GM19099 (cell line): ENCODE measurements around the gene NEK10.

Experiments
- POLR2A ChIP-seq: IDR thresholded peaks from 3 replicates; pipeline ENCODE4 v1.6.1; 2011; ENCODE audit warnings: low read depth; ENCODE audit not compliant: insufficient read length; ENCODE audit errors: extremely low read depth

NEK10 gene

GRCh38 chr3:27239951-27240350 lies 129.2 kb downstream of the NEK10 start:
- TF ChIP-seq POLR2A, result no peak

GRCh38 chr3:27228805-27229204 lies 140.4 kb downstream of the NEK10 start:
- TF ChIP-seq POLR2A, result no peak

GRCh38 chr3:27224197-27224596 lies 145.0 kb downstream of the NEK10 start:
- TF ChIP-seq POLR2A, result no peak

- no peak for TF ChIP-seq POLR2A
Observed at GRCh38 chr3:27221264-27221932, 147.8 kb downstream of the NEK10 start.

GRCh38 chr3:27220166-27220565 lies 149.0 kb downstream of the NEK10 start:
- TF ChIP-seq POLR2A, result no peak

- no peak for TF ChIP-seq POLR2A
Observed at GRCh38 chr3:27219127-27219845, 149.9 kb downstream of the NEK10 start.

- TF ChIP-seq POLR2A, result no peak
Observed at GRCh38 chr3:27216955-27217552, 152.1 kb downstream of the NEK10 start.

- no peak for TF ChIP-seq POLR2A
Observed at GRCh38 chr3:27216295-27216855, 152.8 kb downstream of the NEK10 start.

- no peak for TF ChIP-seq POLR2A
Observed at GRCh38 chr3:27213450-27213849, 155.7 kb downstream of the NEK10 start.

- no peak for TF ChIP-seq POLR2A
Observed at GRCh38 chr3:27209617-27210264, 159.4 kb downstream of the NEK10 start.

GRCh38 chr3:27208961-27209616 lies 160.1 kb downstream of the NEK10 start:
- no peak for TF ChIP-seq POLR2A

- no peak for TF ChIP-seq POLR2A
Observed at GRCh38 chr3:27202959-27203358, 166.2 kb downstream of the NEK10 start.

- no peak for TF ChIP-seq POLR2A
Observed at GRCh38 chr3:27201492-27201891, 167.7 kb downstream of the NEK10 start.

- no peak for TF ChIP-seq POLR2A
Observed at GRCh38 chr3:27200721-27201489, 168.3 kb downstream of the NEK10 start.

GRCh38 chr3:27194861-27195483 lies 174.2 kb downstream of the NEK10 start:
- TF ChIP-seq POLR2A, result no peak
